Activated CD4-positive, alpha-beta T cell treated with anti-CD3 and anti-CD28 coated beads for 24 hours (primary cell): Measurements from ENCODE around the gene PMPCA.
"Not testable (repeated sequence)": the region's sequence is repeated elsewhere in the genome, so short reads cannot be mapped to it uniquely, and the experiment has no call there.

Experiments
- DNase-seq, 2 donors: peaks; one replicate each; pipeline ENCODE4 v3.0.0-alpha.2; 2020; ENCODE audit warnings: low read depth in 2 of 2

The PMPCA gene

GRCh38 chr9:136412962-136413361 is 2.5 kb downstream of the PMPCA start:
- no peak for DNase-seq

- no peak for DNase-seq
Observed at GRCh38 chr9:136416427-136416826, 6.0 kb downstream of the PMPCA start.

DNA sequence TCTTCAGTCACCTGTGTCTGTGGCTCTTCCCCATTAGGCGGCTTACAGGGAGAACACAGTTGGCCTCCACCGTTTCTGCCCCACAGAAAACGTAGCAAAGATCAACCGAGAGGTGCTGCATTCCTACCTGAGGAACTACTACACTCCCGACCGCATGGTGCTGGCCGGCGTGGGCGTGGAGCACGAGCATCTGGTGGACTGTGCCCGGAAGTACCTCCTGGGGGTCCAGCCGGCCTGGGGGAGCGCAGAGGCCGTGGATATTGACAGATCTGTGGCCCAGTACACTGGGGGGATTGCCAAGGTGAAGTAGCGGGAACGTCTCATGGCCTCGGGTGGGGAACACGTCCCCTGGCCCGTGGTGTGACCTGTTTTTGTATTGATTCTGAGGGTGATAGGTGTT is 6.5 kb downstream of the PMPCA start:
- no peak for DNase-seq

DNA sequence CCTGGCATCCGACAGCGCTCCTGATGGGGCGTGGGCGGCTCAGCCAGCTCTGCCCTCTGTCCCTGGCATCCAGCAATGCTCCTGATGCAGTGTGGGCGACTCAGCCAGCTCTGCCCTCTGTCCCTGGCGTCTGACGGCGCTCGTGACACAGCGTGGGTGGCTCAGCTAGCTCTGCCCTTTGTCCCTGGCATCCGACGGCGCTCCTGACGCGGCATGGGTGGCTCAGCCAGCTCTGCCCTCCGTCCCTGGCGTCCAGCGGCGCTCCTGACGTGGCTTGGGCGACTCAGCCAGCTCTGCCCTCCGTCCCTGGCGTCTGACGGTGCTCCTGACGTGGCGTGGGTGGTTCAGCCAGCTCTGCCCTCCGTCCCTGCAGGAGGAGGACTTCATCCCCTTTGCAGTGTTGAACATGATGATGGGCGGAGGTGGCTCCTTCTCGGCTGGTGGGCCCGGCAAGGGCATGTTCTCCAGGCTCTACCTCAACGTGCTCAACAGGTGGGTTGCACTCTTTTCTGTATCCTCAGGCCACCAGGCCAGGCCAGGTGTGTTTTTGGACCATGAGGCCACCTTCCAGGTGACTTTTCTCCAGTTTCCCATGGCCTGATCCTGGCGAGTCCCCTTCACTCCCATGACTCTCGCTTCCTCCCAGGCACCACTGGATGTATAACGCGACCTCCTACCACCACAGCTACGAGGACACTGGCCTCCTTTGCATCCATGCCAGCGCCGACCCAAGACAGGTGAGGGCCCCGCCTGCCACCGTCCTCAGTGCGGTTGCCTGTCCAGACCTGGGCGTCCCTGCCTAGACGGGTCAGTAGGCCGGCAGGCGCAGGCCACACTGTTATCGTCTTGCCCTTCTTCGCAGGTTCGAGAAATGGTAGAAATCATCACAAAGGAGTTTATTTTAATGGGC is 8.0 kb downstream of the PMPCA start:
- DNase-seq = no peak

GRCh38 chr9:136419092-136419420 is 8.6 kb downstream of the PMPCA start:
- DNase-seq = no peak

GRCh38 chr9:136421791-136422190 is 11.3 kb downstream of the PMPCA start:
- DNase-seq = no peak

DNA sequence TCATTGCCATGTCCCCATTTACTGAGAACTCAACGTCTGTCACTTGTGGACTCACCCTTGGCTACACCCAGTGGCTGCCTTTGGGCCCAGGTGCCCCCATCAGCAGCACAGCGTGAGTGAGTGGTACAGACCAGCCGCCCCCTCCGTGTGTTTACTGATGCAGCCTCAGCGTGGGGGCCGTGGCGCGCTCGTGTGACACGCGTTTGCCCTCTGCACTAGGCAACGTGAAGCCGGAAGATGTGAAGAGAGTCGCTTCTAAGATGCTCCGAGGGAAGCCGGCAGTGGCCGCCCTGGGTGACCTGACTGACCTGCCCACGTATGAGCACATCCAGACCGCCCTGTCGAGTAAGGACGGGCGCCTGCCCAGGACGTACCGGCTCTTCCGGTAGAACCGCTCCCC is 12.4 kb downstream of the PMPCA start:
- no peak for DNase-seq

DNA sequence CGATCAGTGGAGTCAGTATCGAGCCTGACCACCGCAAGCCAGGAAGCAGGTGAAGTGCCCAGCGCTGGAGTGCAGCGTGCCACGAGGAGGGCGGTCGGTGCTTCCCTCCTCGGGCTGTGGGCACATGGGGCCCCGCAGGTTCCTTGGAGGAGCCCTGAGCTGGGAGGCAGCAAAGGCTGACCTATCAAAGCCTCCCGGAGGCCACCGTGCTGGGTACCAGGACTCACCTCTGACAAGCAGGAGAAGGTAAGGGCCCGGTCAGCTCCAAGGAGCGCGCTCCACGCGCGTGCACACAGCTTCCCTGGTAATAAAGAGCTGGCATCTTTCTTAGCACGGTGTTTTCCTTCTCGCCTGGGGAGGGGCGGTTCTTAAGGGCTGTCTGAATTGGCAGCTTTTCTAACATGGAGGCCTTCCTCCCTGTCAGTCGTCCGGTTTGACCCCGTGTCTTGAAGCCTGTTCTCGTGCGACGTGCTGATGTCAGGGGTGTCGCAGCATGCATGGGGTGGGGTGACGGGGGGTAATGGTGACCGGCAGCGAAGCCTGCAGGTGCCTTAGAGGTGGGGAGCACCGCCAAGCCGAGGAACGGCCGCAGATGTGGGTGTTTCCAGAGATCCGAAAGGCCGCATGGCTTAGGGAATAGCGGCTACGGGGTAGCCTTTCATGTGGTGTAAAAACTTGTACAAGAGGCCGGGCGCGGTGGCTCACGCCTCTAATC is 13.1 kb downstream of the PMPCA start:
- DNase-seq = no peak

- DNase-seq = no peak
Observed at GRCh38 chr9:136424750-136425362, 14.4 kb downstream of the PMPCA start.

DNA sequence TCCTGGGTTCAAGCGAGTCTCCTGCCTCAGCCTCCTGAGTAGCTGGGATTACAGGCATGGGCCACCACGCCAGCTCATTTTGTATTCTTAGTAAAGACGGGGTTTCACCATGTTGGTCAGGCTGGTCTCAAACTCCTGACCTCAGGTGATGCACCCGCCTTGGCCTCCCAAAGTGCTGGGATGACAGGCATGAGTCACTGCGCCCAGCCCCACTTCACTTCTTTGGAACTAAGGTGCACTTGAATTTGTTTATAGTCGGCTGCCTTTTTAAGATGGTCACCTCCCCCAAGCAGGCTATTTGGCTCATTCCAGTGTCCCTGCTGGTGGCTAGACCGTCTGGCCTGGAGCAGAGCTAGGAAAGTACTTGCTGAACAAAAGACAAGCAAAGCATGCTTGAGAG is 14.9 kb downstream of the PMPCA start:
- DNase-seq = not testable (repeated sequence)

GRCh38 chr9:136426787-136427186 is 16.3 kb downstream of the PMPCA start:
- DNase-seq = no peak

DNA sequence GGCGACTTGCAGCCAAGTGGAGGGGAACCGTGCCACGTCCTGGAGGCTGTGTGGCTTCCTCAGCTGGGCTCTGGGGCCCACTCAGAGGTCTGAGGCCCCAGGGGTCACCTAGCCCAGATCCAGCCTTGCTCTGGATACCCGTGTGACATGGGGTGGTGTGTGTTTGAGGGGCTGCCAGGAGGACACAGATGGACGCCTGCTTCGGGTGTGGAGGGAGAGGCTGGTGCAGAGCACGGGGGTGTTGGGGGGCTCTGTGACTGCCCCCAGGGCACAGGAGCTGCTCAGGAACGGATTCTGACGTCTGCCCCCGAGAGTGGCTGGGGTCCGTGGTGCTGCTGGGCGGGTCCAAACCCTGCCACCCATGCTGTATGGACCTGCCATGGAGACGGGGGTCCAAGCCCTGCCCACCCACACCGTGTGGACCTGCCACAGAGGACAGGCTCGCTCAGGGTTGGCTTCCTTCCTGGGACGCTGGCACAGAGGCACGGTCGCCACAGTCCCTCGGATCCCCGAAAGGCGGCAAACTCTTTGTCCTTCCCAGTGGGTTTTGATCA is 18.7 kb downstream of the PMPCA start:
- DNase-seq = no peak

DNA sequence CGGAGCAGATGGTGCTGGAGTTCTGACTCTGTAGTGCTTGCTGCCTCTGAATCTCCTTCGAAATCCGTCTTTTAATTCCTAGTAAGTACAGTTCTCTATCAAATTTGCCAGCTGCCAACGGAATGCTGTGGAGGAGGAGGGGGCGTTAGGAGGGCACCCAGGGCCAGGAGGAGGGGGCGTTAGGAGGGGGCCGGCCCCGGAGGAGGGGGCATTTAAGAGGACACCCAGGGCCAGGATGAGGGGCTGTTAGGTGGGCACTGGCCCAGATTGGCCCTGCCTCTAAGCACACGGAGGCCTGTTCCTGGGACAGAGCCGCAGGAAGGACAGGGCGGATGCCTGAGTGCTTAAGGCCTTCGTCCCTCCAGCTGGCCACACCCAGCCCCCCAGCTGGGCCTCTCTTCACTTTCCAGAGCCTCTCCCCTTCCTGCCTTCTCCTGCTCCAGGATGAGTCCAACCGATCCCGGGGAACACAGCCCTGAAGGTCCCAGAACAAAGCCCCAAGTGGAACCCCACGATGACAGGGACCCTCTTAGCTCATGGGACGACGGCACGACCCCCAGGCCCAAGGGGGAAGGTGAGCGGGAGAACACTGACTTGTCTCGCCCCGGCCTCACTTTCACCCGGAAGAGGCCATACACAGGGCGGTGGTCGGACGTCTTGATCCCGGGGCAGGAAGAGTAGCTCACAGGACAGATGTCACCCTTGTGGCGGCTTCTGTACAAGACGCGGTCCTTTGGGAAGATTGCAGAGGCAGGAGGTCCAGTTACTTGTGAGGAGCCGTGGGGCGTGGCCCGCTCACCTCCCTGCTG is 19.4 kb downstream of the PMPCA start:
- DNase-seq = no peak

- no peak for DNase-seq
Observed at GRCh38 chr9:136430588-136431234, 20.3 kb downstream of the PMPCA start.

GRCh38 chr9:136431782-136432350 is 21.4 kb downstream of the PMPCA start:
- no peak for DNase-seq

DNA sequence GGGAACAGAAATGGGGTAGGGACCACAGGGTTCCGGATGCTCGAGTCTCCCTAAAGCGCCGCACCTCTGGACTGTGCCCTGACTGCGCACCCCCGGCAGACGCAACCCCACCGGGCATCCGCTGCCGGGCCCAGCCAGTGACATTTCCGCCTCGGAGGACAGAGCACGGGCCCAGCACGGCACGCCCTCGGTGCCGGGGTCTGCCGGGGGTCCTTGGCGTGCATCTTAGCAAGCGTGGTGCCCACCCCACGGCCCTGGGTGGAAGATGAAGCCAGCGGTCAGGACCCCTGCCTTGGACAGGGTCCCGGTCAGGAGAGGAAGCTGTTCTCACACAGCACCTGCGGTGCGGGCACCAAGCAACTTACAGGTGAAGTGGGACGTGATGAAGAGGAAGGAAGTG is 22.1 kb downstream of the PMPCA start:
- DNase-seq = no peak

DNA sequence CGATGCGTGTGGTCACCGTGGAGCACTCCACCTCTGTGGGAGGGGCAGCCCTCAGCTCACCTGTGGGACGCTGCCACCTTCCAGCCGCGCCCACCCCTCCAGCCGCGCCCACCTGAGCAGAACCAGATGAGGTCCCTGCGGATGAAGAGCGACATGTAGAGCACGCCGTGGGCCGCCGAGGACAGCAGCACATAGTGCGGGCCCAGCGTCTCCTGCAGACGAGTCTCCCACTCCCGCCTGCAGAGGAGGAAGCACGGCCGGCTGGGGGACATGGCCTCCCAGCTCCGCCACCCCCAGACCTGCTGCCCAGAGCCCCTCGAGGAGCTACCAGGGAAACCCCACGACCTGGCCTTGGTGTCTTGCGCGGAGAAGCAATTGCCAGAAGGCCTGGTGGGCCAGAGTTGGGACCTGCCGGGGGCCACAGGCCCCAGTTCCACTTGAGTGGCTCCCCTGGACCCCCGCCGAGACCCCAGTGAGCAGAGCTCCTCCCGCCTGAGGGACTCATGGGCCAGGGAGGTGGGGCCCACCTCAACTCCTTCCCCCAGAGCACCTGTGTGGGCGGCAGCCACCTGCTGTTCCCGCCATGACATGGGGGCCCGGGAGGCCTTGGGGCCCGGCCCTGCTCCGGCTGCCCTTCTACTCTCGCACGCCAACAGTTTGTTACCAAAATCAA is 22.7 kb downstream of the PMPCA start:
- no peak for DNase-seq

DNA sequence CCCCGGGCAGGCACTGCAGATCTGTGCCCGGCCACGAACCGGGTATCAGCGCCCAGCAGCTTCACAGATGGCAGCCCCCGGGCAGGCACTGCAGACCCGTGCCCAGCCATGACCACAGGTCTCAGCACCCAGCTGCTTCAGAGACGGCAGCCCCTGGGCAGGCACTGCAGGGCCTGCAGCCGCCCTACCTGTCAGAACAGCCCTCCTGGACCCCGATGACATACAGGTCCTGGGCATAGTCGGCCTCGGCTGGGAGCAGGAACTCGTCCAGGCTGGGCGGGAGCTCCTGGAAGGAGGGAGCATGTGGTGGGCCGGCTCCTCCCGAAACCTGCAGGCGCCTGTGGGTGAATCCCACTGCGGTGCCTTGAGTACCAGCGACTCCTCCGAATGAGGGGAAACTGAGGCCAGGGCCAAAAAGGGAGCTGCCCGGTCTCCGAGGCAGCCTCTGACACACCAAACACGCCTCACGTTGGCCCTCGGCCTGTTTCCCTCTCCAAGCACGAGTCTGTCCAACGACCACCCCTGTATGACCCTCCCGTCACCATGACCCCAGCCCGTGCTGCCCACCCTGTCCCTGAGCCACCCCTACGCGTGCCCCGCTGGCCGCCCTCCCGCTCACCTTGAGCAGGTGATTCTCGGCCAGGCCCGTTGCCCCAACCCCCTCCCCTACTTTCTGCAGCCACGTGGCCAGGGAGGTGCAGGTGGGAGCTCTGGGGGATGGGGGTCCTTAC is 23.6 kb downstream of the PMPCA start:
- DNase-seq = no peak

GRCh38 chr9:136434580-136435169 is 24.2 kb downstream of the PMPCA start:
- no peak for DNase-seq
